SU-DHL-6 (cell line): ENCODE results near the gene MSX1.

Experiments
- H2AFZ ChIP-seq: fragments of 200-600 bp; sonication (generic); 2 replicates; pipeline ENCODE4 v1.6.1; 2014; ENCODE audit warnings: low read depth, mild to moderate bottlenecking, moderate library complexity, mixed read lengths, antibody characterized with exemption, low read length; ENCODE audit not compliant: severe bottlenecking
- H3F3A ChIP-seq: fragments of 200-600 bp; shearing (Covaris generic); 2 replicates; pipeline ENCODE4 v1.6.0; 2016; ENCODE audit warnings: antibody characterized with exemption, mild to moderate bottlenecking; ENCODE audit not compliant: insufficient read depth
- H3K27ac ChIP-seq: fragments of 200-600 bp; sonication (generic); 2 replicates; pipeline ENCODE4 v1.5.1; 2016; ENCODE audit warnings: low read depth, mild to moderate bottlenecking, low read length, moderate library complexity, mixed read lengths
- H3K27me3 ChIP-seq: fragments of 200-600 bp; sonication (generic), shearing (Covaris generic); 2 replicates; pipeline ENCODE4 v1.6.0; 2014; ENCODE audit warnings: mild to moderate bottlenecking, low read length
- H3K36me3 ChIP-seq: fragments of 200-600 bp; sonication (generic); 2 replicates; pipeline ENCODE4 v1.6.1; 2014; ENCODE audit warnings: mild to moderate bottlenecking, low read length, mixed read lengths
- H3K4me2 ChIP-seq: fragments of 300-600, 200-600 bp; shearing (Covaris generic), sonication (generic); 2 replicates; pipeline ENCODE4 v1.6.0; 2014; ENCODE audit warnings: low read length, low read depth, mild to moderate bottlenecking; ENCODE audit not compliant: poor library complexity, severe bottlenecking
- H3K4me3 ChIP-seq: fragments of 200-600 bp; sonication (generic); 2 replicates; pipeline ENCODE4 v1.5.1; 2014; ENCODE audit warnings: antibody characterized with exemption, low read length, mild to moderate bottlenecking, mixed read lengths; ENCODE audit not compliant: insufficient read depth, poor library complexity, severe bottlenecking
- H3K79me2 ChIP-seq: fragments of 200-600 bp; sonication (generic); 2 replicates; pipeline ENCODE4 v1.6.1; 2014; ENCODE audit warnings: mild to moderate bottlenecking, low read length, moderate library complexity; ENCODE audit not compliant: insufficient read depth
- H3K9ac ChIP-seq: fragments of 200-600 bp; sonication (generic); 2 replicates; pipeline ENCODE4 v1.7.0; 2014; ENCODE audit warnings: mild to moderate bottlenecking, low read length
- H3K9me2 ChIP-seq: fragments of 200-600 bp; sonication (generic); replicated peaks from 2 replicates; pipeline ENCODE4 v1.6.1; 2014; ENCODE audit warnings: low read length; ENCODE audit not compliant: insufficient read depth
- H3K9me3 ChIP-seq: fragments of 200-600 bp; sonication (generic); 2 replicates; pipeline ENCODE4 v1.6.1; 2014; ENCODE audit warnings: low read length, mixed read lengths; ENCODE audit not compliant: insufficient read depth
- H4K20me1 ChIP-seq: fragments of 200-600 bp; sonication (generic); 2 replicates; pipeline ENCODE4 v1.6.1; 2014; ENCODE audit warnings: low read depth, mild to moderate bottlenecking, antibody characterized with exemption, low read length, moderate library complexity, mixed read lengths
- CTCF ChIP-seq: fragments of 200-600 bp; sonication (generic); IDR thresholded peaks from one replicate; pipeline ENCODE4 v1.5.1; 2017; ENCODE audit warnings: antibody characterized with exemption, mild to moderate bottlenecking, low read length, moderate library complexity; ENCODE audit not compliant: insufficient read depth, poor library complexity, severe bottlenecking
- EZH2phosphoT487 ChIP-seq: fragments of 200-600 bp; sonication (generic), shearing (Covaris generic); conservative IDR thresholded peaks from 2 replicates; pipeline ENCODE4 v1.6.1; 2018; ENCODE audit warnings: mild to moderate bottlenecking, antibody characterized with exemption, low read length, moderate library complexity, mixed read lengths

Gene MSX1

GRCh38 chr4:4857809-4858508 is 1.5 kb upstream of the MSX1 start:
- Histone ChIP-seq H3K9me3 (no peaks in the 10 kb centered on the region), H3K9me2 (no peaks in the 10 kb centered on the region), H3F3A (no peaks in the 10 kb centered on the region), H3K4me2 (no peak overlapping the region), H3K36me3 (no peaks in the 10 kb centered on the region), H3K79me2 (no peaks in the 10 kb centered on the region), H2AFZ (no peak overlapping the region), H4K20me1 (no peaks in the 10 kb centered on the region), H3K27me3 (no peaks in the 10 kb centered on the region), H3K9ac (no peak overlapping the region), H3K27ac (no peak overlapping the region), H3K4me3 (no peak overlapping the region)
- no peak for TF ChIP-seq EZH2phosphoT487
- TF ChIP-seq CTCF, result no peak

GRCh38 chr4:4858527-4859324 is 739 bp upstream of the MSX1 start:
- H3K4me2 ChIP-seq, result peak overlapping the region; percentile 35
- H4K20me1 ChIP-seq, result no peaks in the 10 kb centered on the region
- no peak overlapping the region for H2AFZ ChIP-seq
- no peaks in the 10 kb centered on the region for H3K36me3 ChIP-seq
- no peak overlapping the region for H3K9ac ChIP-seq
- no peak overlapping the region for H3K4me3 ChIP-seq
- H3K27ac ChIP-seq, result no peak overlapping the region
- H3K9me3 ChIP-seq, result no peaks in the 10 kb centered on the region
- H3K27me3 ChIP-seq, result no peaks in the 10 kb centered on the region
- TF ChIP-seq CTCF, result no peak
- TF ChIP-seq EZH2phosphoT487, result no peak
- no peaks in the 10 kb centered on the region for H3F3A ChIP-seq
- no peaks in the 10 kb centered on the region for H3K79me2 ChIP-seq
- H3K9me2 ChIP-seq, result no peaks in the 10 kb centered on the region

GRCh38 chr4:4859799-4860599 is 534 bp downstream of the MSX1 start:
- H3K27ac ChIP-seq, result no peak overlapping the region
- H3K27me3 ChIP-seq, result no peaks in the 10 kb centered on the region
- H3K4me2 ChIP-seq, result no peak overlapping the region
- no peak overlapping the region for H3K9ac ChIP-seq
- no peak overlapping the region for H3K4me3 ChIP-seq
- H3K36me3 ChIP-seq, result no peaks in the 10 kb centered on the region
- TF ChIP-seq CTCF (no peak), EZH2phosphoT487 (no peak)
- no peaks in the 10 kb centered on the region for H3K9me3 ChIP-seq
- no peaks in the 10 kb centered on the region for H3F3A ChIP-seq
- H4K20me1 ChIP-seq, result no peaks in the 10 kb centered on the region
- no peaks in the 10 kb centered on the region for H3K9me2 ChIP-seq
- no peak overlapping the region for H2AFZ ChIP-seq
- no peaks in the 10 kb centered on the region for H3K79me2 ChIP-seq
